NCI-H460 (cell line): ENCODE measurements around the gene ZDHHC14. TPM values are rescaled to one million over a fixed set of nuclear protein-coding genes. Genes with fewer than 3 reads are reported as not detected.
"Not testable (repeated sequence)": the region's sequence is repeated elsewhere in the genome, so short reads cannot be mapped to it uniquely, and the experiment has no call there.

ENCODE experiments used
- DNase-seq: peaks from one replicate; pipeline ENCODE4 v3.0.0-alpha.2; 2016; ENCODE audit warnings: low read depth; ENCODE audit errors: extremely low read depth
- total RNA-seq: library from RNA; depleted of rRNA; stranded (reverse); fragments of >200 nt; shearing (Covaris generic); gene quantifications from 2 replicates; pipeline ENCODE4 v1.2.3, GENCODE V29; 2014

The ZDHHC14 gene
- total RNA-seq, 1 experiment from 2014 or later = 2.4 TPM

GRCh38 chr6:157695301-157696040 is 314.5 kb downstream of the ZDHHC14 start:
- DNase-seq = no peak

GRCh38 chr6:157699777-157700636 is 319.0 kb downstream of the ZDHHC14 start:
- no peak for DNase-seq

GRCh38 chr6:157706351-157706750 is 325.4 kb downstream of the ZDHHC14 start:
- not testable (repeated sequence) for DNase-seq

GRCh38 chr6:157706883-157707282 is 325.9 kb downstream of the ZDHHC14 start:
- DNase-seq = no peak

- DNase-seq = no peak
These were observed 326.6 kb downstream of the ZDHHC14 start for GRCh38 chr6:157707576-157707975.

- no peak for DNase-seq
These were observed 327.2 kb downstream of the ZDHHC14 start for GRCh38 chr6:157708239-157708638.

GRCh38 chr6:157708933-157709332 is 327.9 kb downstream of the ZDHHC14 start:
- no peak for DNase-seq

- no peak for DNase-seq
These were observed 328.6 kb downstream of the ZDHHC14 start for GRCh38 chr6:157709555-157709954.

- no peak for DNase-seq
These were observed 329.6 kb downstream of the ZDHHC14 start for GRCh38 chr6:157710604-157711003.

GRCh38 chr6:157711060-157711459 is 330.1 kb downstream of the ZDHHC14 start:
- DNase-seq = no peak

GRCh38 chr6:157712585-157713295 is 331.8 kb downstream of the ZDHHC14 start:
- DNase-seq = no peak

- no peak for DNase-seq
These were observed 332.6 kb downstream of the ZDHHC14 start for GRCh38 chr6:157713451-157714152.

- no peak for DNase-seq
These were observed 333.1 kb downstream of the ZDHHC14 start for GRCh38 chr6:157714153-157714490.

GRCh38 chr6:157715728-157716164 is 334.8 kb downstream of the ZDHHC14 start:
- no peak for DNase-seq

GRCh38 chr6:157716251-157716995 is 335.4 kb downstream of the ZDHHC14 start:
- no peak for DNase-seq

GRCh38 chr6:157717340-157717748 is 336.4 kb downstream of the ZDHHC14 start:
- no peak for DNase-seq

GRCh38 chr6:157718503-157719187 is 337.7 kb downstream of the ZDHHC14 start:
- no peak for DNase-seq

GRCh38 chr6:157720964-157721363 is 340.0 kb downstream of the ZDHHC14 start:
- DNase-seq = not testable (repeated sequence)

- DNase-seq = no peak
These were observed 340.4 kb downstream of the ZDHHC14 start for GRCh38 chr6:157721426-157721825.
